Right lobe of liver (tissue), 4 donors: ENCODE results near the gene AZU1.

ENCODE experiments used
- POLR2A ChIP-seq: fragments of 450-650 bp; IDR thresholded peaks from one replicate; pipeline ENCODE4 v1.6.1; 2017; ENCODE audit warnings: antibody characterized with exemption, mild to moderate bottlenecking
- TF ChIP-seq, protein P1 (sequence below), 4 donors: fragments of 200-600 bp in 3 of 4; fragments of 450-650 bp in 1 of 4; IDR thresholded peaks; one replicate each; pipeline versions ENCODE4 v1.5.1 to v1.8.0; 2016 to 2022; ENCODE audit warnings: antibody characterized with exemption in 4 of 4, mild to moderate bottlenecking in 2 of 4
- donor health status: DM: no; HTN: no; CAD: no.
- donor health status: DM: no; HTN: no; CAD: no.
- donor health status: DM: no; HTN: yes; CAD: no.

DNA sequence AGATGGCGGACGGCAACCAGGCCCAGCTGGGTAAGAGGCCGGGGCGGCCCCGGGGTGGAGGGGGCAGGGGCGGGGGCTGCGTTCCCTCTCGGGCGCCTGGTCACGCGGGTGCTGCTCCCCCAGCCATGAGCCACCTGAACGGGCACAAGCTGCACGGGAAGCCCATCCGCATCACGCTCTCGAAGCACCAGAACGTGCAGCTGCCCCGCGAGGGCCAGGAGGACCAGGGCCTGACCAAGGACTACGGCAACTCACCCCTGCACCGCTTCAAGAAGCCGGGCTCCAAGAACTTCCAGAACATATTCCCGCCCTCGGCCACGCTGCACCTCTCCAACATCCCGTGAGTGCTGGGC is 19.2 kb upstream of the AZU1 start:
- TF ChIP-seq, protein P1, sequence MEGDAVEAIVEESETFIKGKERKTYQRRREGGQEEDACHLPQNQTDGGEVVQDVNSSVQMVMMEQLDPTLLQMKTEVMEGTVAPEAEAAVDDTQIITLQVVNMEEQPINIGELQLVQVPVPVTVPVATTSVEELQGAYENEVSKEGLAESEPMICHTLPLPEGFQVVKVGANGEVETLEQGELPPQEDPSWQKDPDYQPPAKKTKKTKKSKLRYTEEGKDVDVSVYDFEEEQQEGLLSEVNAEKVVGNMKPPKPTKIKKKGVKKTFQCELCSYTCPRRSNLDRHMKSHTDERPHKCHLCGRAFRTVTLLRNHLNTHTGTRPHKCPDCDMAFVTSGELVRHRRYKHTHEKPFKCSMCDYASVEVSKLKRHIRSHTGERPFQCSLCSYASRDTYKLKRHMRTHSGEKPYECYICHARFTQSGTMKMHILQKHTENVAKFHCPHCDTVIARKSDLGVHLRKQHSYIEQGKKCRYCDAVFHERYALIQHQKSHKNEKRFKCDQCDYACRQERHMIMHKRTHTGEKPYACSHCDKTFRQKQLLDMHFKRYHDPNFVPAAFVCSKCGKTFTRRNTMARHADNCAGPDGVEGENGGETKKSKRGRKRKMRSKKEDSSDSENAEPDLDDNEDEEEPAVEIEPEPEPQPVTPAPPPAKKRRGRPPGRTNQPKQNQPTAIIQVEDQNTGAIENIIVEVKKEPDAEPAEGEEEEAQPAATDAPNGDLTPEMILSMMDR (IDR thresholded peaks at IDR 0.05) = no peak
- no peak for TF ChIP-seq POLR2A
